Activated CD8-positive, alpha-beta memory T cell treated with anti-CD3 and anti-CD28 coated beads, Interleukin-2, amount 50 U/mL, for 24 hours (primary cell): ENCODE data around the gene AGAP2.

Source experiments
- DNase-seq: peaks from one replicate; pipeline ENCODE4 v3.0.0-alpha.2; 2020; ENCODE audit errors: extremely low read depth

Gene AGAP2

GRCh38 chr12:57736741-57737466 lies 1.6 kb downstream of the AGAP2 start:
- DNase-seq, result no peak

DNA sequence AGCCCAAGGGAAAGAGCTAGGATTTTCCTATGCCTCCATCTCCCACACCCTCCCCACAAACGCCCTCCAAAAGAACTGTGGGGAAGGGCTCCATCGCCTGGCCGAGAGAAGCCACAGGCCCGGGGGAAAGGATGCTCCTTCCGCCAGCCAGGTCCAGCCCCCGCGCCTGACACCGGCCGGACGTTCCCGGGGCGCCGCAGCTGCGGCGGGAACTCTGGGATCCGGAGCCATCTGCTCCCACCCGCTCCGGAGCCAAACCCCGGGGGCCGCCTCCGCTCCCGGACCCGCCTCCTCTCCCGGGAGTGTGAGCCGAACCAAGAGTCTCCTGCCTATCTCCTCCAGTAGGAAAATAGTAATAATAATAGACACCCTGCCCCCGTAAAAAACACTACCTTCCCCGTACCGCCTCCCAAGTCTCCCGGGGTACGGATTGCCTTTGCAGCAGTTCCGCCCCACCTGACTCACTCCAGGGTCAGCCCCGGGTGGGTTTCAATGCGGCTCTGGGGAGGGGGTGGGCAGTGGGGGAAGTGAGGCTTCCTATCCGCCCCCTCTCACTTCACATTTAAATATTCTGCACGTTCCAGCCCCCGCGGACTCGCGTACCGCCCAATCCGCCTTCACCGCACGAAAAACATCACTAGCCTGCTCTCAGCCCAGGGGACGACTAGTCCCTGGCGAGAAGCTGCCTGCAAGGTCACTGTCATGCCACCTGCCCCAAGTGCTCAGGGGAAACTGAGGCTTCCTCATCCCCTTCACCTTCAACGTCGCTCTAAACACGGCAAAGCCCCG lies 2.4 kb downstream of the AGAP2 start:
- no peak for DNase-seq

- no peak for DNase-seq
Observed at GRCh38 chr12:57735198-57735855, 3.2 kb downstream of the AGAP2 start.

DNA sequence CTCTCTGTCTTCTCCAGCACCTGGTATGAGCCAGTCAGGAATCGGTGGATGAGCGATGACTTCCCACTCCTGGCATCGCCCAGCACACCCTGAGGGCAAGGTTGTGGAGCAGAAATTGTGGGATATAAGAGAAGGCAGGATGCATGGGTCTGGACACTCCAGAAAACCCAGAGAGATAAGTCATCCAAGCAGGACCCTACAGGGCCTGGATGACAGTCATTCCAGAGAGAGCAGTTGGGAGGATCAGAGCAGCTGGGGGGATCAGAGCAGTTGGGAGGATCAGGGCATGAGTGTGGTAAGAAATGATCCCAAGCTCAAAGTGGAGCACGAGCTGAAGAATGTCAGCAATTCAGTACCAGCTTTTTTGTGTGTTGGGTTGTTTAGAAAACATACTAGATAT lies 4.0 kb downstream of the AGAP2 start:
- no peak for DNase-seq

DNA sequence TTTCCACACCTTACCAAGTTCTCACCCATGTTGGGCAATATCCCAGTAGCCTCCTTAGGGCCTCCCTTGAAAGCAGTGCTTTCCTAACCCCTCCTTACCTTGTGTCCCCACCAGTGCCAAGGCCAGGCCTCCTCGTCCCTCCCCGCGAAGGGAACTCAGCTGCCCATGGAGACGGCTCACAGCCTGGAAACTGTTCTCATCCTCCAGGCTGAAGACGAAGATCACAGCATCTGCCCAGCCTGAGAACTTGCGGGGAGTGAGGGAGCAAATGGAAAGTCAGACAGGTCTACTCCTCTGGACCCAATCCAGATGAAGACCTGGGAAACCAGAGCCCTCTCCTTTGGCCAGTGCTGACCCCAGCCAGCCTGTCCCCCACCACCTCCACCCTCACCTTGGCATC lies 4.6 kb downstream of the AGAP2 start:
- DNase-seq, result no peak

DNA sequence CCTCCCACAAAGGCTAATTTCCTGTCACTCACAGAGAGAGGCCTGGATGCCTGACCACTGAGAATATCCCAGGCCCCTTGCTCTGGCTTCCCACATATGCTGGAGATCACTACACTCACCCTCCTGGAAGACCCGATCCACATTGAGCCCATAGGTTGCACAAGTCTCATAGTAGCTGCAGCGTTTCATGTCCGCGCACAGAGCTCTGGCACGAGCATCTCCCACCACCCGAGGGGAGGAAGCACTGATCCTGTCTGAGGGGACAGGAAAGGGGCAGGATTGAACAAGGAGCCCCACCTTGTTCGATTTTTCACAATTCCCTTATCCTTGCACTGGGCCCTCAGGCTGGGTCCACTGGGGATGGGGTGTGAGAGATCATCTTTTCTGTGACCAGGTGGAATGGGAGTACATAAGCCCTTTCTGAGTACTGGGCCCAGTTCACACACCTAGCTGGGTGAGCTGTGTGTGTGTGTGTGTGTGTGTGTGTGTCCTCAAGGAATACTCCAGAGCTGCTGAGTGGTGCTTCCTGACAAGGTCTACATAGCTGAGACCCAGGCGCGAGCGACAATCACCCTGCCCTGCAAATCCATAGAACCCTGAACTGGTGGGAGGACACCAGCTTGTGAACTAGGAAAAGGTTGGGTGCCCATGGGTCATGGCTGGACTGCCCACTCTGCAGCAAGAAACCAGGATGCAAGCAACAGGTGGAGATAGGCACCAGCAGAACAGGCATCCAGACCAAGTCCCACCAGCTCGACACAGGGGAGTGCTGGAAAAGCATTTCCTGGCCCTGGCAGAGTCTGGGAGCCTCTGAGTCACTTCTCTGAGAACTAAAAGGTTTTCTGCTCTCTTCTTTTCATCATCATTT lies 5.6 kb downstream of the AGAP2 start:
- no peak for DNase-seq

GRCh38 chr12:57732270-57732669 lies 6.3 kb downstream of the AGAP2 start:
- no peak for DNase-seq

DNA sequence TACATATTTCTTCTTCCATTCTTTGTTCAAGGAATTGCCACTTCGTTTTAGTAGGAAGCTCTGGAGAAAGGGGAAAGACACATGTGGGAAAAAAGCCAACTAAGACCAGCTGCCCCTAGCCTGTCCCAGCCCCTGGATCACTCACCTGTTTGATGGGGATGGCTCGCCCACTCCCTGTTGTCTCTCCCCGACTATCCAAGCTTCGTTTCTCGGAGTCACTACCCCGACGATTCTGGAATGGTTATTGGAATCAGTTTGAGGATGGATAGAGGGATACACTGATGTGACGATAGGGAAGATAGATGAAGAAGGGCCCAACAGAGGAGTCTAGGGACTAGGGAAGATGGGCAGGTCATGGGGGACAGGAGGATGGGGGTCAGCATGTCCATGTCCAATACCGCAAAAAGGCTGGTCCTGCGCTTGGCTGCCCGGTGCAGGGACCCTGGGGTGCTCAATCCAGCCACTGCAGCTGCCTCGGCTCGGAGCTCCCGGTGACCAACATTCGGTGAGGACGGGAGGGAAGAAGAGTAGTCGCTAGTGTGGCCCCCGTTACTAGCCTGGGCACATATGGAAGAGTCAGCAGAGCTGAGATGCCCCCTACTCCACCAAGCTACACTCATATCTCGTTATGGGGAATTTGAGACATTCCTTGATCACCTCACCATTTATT lies 7.0 kb downstream of the AGAP2 start:
- no peak for DNase-seq

DNA sequence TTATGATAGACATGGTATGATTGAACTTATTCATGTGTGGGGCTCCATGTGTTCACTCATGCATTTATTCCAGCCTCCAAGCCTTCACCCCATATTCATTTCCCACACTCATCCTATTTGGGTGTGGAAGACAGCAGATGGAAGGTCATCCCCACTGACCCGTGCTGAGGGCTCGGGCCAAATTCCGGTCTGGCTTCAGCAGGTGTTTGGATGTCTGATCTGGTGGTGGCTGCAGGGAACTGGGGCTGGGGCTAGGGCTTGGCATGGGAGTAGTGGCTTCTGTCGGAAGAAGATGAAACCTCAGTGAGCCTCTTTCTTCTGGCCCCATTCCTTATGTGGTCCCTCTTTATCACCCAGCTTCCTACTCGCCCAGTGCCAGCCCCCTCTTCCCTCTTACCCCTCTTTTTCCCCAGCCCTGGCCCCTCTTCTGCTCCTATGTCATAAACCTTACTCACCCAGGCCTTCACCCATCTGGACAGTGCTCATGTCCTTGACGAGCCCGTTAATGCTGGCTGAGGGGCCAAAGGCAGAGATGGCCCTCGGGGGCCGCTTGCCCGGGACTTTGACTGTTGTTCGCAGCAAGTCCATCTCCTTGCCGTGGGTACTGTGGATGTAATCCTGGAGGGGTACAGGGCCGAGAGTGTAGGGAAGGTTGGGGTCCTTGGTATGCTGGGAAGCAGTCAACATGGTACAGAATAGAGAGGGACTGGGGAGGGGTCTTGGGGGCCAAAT lies 8.0 kb downstream of the AGAP2 start:
- DNase-seq, result no peak

DNA sequence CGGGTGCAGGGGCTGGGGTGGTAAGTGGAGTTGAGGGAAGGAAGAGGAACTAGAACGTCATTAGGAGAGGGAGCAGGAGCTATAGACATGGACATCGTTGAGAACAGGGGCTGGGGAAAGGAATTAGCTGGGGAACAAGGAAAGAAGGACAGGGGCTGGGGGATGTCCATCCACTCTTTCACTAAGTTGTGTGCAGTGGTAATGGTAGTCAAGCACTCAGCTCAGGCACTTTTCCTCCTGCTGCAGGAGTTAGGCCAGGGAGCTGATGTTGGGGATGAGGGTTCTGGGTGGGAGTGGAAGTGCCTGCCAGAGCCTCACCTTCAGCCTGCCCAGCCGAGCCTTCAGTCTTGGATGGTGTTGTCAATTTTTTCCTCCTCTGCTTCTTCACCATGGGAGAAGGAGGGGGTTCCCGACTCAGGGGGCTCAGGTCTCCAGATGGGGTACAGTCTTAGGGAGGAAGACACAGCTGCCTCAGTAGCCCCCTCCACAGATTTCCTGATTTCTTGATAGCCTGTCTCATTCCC lies 9.2 kb downstream of the AGAP2 start:
- DNase-seq, result no peak

GRCh38 chr12:57727758-57728395 lies 10.7 kb downstream of the AGAP2 start:
- DNase-seq, result no peak

- no peak for DNase-seq
Observed at GRCh38 chr12:57726884-57727757, 11.4 kb downstream of the AGAP2 start.

- DNase-seq, result no peak
Observed at GRCh38 chr12:57726151-57726883, 12.2 kb downstream of the AGAP2 start.

- no peak for DNase-seq
Observed at GRCh38 chr12:57725851-57726150, 12.7 kb downstream of the AGAP2 start.

DNA sequence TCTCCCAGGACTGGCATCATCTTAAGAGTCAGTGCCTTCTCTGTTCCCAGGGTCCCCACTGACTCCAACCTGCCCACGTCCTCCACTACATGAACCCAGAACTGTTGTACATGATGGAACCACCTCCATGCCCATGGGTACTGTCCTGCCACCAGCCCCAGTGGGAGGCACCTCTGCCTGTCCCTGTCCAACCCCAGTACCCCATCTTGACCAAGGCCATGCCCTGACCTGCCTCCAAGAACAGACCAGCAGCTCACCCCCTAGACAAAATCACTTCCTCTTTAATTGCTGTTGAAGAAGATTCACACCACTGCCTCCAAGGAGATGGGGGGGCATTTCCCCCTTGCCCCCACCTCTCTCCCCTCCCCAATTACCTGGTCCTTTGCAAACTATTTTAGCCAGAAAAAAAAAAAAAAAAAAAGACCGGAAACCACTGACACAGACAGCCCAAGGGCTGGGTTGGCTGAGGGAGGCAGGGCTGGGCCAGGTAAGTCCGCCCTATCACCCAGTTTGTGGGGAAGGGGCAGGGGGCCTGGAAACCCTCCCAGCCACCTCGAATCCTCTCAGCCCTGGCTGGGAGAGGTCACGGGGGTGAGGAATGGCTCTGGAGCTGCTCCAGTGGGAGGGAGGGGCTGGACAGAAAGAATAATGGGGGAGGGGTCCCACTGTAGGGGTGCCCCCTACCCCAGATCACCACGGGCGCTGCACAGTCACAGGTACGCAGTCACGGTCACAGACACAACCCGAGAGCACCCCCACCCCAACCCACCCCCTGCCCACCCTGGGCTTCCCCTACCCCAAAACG lies 13.4 kb downstream of the AGAP2 start:
- no peak for DNase-seq

GRCh38 chr12:57724003-57724935 lies 14.3 kb downstream of the AGAP2 start:
- no peak for DNase-seq

GRCh38 chr12:57723630-57723962 lies 14.9 kb downstream of the AGAP2 start:
- DNase-seq, result no peak
